Inferior parietal cortex (tissue), 1 donor: ENCODE results near the gene HMGB3.
"Not testable (repeated sequence)": the region's sequence is repeated elsewhere in the genome, so short reads cannot be mapped to it uniquely, and the experiment has no call there.

Experiments used
- DNase-seq: peaks from one replicate; pipeline ENCODE4 v3.0.0-alpha.2; 2016; ENCODE audit errors: extremely low spot score

The HMGB3 gene

DNA sequence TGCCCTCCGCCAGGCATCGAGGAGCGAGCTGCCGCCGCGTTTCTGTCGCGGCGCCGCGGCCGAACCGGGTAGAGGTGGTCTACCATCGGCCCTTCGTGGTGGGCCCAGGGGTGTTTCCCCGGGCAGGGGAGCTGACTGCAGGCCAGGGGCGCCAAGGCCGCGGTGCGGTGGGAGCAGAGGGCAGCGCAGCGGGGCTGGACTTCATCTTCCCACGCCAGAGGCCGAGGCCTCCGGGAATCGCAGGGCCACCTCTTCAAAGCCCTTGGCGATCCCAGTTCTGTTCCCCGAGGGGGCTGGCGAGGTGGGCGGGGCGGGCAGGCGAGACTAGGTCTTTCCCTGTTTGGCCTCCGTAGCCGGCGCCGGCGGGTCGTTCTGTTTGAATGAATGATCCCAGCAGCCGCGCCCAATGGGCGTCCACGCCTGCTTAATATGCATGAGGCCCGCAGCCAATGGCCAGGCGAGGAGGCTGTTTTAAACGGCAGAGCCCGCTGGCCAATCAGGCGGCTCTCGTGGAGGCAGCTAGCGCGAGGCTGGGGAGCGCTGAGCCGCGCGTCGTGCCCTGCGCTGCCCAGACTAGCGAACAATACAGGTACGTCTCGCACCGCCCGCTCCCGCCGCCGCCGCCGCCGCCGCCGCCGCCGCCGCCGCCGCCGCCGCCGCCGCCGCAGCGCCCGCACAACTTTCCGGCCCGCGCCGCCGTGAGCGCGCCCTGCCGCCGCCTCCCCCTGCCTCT, at the start of gene HMGB3:
HMGB3 (plus strand) TSS at position 548 of the 733 bp plus-strand sequence. CDS start 2,265 bp downstream, outside the sequence.
- DNase-seq = peak; percentile 68

DNA sequence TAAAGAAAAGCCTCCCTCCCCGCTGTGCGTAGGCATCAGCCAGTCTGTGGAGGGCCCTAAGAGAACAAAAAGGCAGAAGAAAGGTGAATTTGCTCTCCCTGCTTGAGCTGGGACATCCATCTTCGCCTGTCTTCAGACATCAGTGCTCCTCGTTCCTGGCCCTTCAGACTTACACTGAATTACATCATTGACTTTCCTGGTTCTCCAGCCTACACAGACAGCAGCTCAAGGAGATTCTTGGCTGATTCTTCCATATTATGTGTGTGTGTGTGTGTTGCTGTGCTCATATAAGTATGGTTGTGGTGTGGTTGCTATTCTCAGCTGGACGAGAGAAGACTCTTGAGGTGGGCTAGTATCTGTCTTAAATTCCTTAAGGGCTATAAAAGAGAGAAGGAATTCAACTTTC, 49.2 kb upstream of the HMGB3 start:
- no peak for DNase-seq

DNA sequence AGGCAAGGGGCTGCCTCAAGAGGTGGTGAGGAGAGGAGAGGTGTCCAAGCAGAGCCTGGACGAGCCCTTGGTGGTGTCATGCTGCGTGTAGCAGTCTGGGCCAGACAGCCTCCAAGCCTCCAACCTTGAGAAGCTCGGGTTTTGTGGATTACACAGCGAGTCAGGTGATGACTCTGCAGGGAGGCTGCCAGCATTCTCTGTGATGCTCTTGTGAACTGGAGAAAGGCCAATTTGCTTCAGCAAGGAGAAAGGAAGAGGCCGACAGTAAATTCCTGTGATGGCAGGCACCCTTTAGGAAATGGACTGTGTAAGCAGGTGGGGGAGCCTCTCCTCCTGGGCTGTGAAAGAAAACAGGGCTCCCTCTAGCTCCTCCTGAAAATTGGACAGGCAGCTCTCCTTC, 48.7 kb upstream of the HMGB3 start:
- DNase-seq = no peak

DNA sequence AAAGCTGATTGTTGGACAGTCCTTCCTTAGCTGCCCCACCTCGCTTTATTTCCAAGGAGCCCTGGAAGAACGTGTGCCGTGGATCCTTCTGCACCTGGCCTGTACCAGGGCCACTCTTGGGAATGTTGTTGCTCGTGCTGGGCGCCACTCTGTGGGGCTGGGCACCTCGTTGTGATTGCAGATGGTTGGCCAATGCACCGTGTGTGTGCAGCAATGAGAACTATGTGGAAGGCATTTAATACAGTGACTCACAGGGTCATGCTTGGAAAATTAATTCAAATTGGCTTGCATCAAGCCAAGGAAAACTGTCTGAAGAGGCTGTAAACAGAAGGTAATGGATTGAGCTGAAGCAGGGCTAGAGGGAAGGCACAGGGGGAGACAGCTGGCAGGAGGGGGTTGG, 47.7 kb upstream of the HMGB3 start:
- no peak for DNase-seq

DNA sequence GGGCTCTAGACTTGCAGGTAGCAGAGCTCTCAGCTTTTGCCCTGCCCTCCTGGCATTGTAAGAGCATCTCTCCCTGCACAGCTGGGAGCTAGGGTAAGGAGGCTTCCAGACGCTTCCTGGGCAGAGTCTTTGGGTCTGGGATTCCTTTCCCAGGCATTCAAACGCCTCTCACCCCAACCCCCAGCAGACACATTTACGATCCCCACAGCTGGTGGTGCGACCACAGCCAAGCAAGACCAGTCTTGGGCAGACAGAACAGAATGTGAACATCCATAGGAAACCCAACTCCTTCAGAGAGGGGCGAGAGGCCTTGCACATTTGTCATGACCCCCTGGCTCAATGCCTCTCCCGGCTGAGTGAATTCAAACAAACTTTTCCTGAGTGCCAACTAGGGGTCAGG, 46.6 kb upstream of the HMGB3 start:
- no peak for DNase-seq

- DNase-seq = no peak
Observed at GRCh38 chrX:150940844-150941495, 42.2 kb upstream of the HMGB3 start.

- no peak for DNase-seq
Observed at GRCh38 chrX:150941580-150941979, 41.6 kb upstream of the HMGB3 start.

DNA sequence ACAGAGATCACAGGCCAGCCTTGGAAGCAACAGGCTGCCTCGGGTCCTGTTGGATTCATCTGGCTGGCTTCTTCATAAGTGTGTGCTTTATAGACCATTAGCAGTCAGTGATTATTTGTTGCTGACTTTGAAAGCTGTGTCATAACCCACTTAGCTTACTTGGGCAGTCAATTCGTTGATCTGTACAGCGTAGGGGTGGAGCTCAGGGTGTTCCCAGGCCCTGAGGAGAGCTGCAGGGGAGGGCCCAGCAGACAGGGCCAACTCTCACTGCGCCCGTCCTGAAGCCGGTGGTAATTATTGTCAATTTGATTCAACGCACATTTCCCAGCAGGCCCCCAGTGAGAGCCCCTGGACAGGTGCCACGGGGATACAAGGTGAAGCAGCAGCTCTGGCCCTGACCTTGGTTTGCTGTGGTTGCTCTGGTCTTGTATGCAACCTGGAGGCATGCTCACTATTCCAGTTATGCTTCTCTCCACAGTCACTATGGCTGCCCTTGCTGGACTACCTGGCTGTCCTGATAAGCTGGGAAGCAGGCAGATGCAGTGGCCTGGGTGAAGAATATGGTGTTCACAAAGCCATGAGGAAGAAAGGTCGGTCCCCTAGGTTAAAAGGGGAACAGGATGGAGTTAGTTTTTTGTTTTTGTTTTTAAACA, 40.1 kb upstream of the HMGB3 start:
- DNase-seq = no peak

GRCh38 chrX:150944233-150944632, 38.9 kb upstream of the HMGB3 start:
- no peak for DNase-seq

DNA sequence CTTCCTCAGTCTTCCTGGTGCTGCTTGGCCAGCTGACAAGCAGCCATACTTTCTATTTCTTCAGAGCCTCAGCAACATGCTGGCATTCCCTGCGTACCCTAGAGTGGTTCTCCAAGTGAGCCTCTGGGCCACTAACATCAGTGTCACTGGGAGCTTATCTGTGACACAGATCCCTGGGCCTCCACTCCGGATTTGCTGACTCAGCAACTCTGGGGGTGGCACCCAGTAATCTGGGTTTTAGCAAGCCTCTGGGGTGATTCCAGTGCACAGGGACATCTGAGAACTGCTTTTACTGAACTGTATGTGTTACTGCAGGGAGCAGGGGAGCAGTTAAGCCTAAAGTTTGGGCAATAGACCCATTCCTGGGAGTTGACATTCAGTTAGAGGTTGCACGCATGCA, 28.2 kb upstream of the HMGB3 start:
- DNase-seq = no peak

DNA sequence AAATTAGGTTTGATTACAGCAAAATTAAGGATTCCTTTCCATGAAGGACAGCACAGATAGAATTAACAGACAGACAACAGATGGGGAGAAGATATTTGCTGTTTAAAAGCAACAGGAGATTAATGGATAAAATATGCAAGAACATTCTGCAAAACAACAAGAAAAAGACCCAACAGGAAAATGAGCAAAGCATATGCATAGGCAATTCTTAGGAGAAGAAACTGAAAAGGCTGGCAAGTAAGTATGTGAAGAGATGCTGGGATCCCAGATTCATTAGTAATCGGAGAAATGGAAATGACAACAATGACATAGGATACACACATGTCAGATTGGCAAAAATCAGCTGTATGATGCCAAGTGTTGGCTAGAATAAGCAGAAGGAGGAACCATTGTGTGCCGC, 27.5 kb upstream of the HMGB3 start:
- no peak for DNase-seq

GRCh38 chrX:150958177-150958576, 25.0 kb upstream of the HMGB3 start:
- peak; percentile 11 for DNase-seq

GRCh38 chrX:150959557-150959956, 23.6 kb upstream of the HMGB3 start:
- DNase-seq = no peak

DNA sequence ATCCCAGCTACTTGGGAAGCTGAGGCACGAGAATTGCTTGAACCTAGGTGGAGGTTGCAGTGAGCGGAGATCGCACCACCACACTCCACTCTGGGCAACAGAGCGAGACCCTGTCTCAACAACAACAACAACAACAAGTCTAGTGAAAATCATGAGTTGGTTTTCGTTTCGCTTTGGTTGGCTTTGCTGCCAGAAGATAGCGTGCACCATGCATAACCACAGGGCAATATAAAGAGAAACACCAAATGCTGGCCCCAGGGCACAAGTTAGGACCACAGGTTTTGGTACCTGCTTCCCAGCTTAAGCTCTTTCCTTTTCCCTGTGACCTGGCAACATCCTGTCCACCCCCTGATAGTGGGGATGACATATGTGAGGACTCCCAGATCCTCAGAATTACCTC, 21.5 kb upstream of the HMGB3 start:
- DNase-seq = no peak

DNA sequence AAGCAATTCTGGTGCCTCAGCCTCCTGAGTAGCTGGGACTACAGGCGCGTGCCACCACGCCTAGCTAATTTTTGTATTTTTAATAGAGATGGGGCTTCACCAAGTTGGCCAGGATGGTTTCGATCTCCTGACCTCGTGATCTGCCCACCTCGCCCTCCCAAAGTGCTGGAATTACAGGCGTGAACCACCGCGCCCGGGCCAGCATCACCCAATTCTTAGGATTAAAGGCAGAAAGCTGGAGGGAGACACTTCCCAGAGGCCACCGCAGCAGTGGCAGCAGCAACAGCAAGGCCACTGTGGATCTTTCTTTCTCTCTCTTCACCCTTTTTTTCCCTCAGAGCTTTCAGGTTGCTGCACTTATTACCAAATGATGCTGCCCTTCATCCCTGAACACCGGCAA, 18.7 kb upstream of the HMGB3 start:
- DNase-seq = not testable (repeated sequence)

DNA sequence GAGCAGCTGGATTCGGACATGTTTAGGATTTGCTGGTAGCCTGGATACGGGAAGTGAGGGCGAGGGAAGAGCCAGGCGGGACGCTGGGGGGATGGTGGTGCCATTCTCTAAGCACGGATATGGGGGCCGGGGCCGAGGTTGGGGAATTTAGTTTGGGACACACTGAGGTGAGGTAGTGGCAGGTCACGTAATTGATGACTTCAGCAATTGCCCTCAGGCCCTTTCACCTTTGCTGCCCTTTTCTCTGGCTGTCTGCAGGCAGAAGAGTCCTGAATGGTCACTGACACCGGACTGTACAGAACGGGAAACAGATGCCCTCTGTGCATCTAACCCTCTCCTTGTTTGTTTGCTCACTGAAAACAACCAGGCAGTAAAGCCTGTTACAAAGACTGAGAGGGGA, 16.9 kb upstream of the HMGB3 start:
- DNase-seq = no peak

- DNase-seq = no peak
Observed at GRCh38 chrX:150966742-150967141, 16.4 kb upstream of the HMGB3 start.

DNA sequence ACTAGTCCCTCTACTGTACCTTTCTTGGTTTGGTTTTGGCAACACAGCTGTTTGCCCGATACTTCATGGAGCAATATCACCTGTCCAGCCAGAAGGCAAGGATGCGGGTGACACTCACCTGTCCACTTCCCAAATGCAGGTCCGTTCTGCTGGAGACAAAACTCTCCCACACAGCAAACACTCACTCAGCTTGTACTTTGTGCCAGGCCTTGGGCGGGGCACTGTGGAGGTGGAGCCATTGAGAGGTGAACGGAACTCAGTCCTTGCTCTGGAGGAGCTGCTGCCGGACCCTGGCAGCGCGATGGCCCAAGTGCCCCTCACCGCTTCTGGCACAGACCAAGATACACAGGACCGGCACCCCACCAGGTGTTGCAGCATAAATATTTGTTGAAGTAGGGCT, 15.3 kb upstream of the HMGB3 start:
- no peak for DNase-seq

DNA sequence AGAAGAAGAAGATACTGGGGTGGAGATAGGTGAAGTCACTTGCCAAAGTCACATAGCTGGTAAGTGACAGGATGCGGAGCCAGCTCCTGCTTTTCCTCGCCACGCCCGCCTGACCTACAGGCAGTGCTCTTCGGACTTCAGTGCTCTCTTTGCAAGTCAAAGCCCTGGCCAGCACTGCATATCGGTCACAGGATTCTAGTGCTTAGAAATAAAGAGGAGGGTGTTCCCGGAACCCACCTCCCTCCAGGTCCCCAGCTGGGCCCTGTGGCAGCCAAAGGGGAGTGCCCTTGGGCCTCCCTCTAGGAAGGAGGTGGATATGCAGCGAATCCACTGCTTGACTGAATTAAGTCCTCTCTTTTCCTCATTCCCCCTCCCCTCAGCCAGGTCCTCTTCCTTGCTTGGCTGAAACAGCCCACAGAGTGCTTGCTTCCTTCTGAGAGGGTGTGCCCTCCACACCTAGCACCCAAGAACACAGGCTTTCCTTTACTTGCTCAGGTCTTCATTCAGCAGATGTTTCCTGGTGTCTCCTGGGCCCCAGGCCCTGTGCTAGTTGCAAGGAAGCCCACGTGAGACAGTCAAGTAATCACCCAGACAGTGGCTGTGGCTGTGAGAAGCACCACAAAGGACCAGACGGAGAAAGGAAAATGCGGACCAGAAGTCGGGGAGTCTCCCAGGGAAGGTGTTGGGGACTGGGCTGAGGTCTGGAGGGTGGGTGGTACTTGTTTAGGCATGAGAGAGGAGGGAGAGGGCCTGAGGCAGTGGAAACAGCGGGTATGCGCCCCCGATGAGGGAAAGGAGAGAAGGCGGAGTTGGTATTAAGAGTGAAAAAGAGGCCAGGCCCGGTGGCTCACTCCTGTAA, 14.0 kb upstream of the HMGB3 start:
- DNase-seq = no peak

GRCh38 chrX:150972450-150972849, 10.7 kb upstream of the HMGB3 start:
- DNase-seq = no peak

GRCh38 chrX:150975655-150976390, 7.3 kb upstream of the HMGB3 start:
- no peak for DNase-seq
